Breast epithelium (tissue), 4 donors: ENCODE measurements around the gene ANKMY1. TPM values are rescaled to one million over a fixed set of nuclear protein-coding genes. Genes with fewer than 3 reads are reported as not detected.

Experiments
- DNase-seq, 2 donors: peaks; one replicate each; pipeline ENCODE4 v3.0.0-alpha.2; 2019; ENCODE audit warnings: low spot score in 2 of 2
- H3K27ac ChIP-seq, 2 donors: fragments of 200-600 bp; sonication (generic) in 1 of 2; one replicate each; pipeline ENCODE4 v1.5.1; 2016 to 2019; ENCODE audit warnings: mild to moderate bottlenecking in 1 of 2
- H3K27me3 ChIP-seq, 2 donors: fragments of 200-600 bp; sonication (generic) in 1 of 2; one replicate each; pipeline versions ENCODE4 v1.5.1 to v1.6.0; 2017 to 2019; ENCODE audit warnings: control low read depth in 1 of 2, mild to moderate bottlenecking in 1 of 2
- H3K36me3 ChIP-seq: fragments of 200-600 bp; one replicate; pipeline ENCODE4 v1.5.1; 2019
- H3K4me1 ChIP-seq, 2 donors: fragments of 200-600 bp; sonication (generic); one replicate each; pipeline ENCODE4 v1.5.1; 2016 to 2019; ENCODE audit warnings: control low read depth in 1 of 2
- H3K4me3 ChIP-seq, 3 donors: fragments of 200-600 bp; sonication (generic); 1 replicate in 2 of 3; 2 replicates in 1 of 3; pipeline ENCODE4 v1.5.1; 2016 to 2019; ENCODE audit warnings: mild to moderate bottlenecking in 3 of 3, moderate library complexity in 2 of 3
- H3K9me3 ChIP-seq, 2 donors: fragments of 200-600 bp; sonication (generic) in 1 of 2; one replicate each; pipeline ENCODE4 v1.5.1; 2016 to 2019; ENCODE audit warnings: control low read depth in 1 of 2
- POLR2A ChIP-seq: fragments of 450-650 bp; IDR thresholded peaks from one replicate; pipeline ENCODE4 v1.6.1; 2016; ENCODE audit warnings: antibody characterized with exemption, mild to moderate bottlenecking, moderate library complexity
- POLR2AphosphoS5 ChIP-seq, 3 donors: sonication (generic); formaldehyde crosslinking; IDR thresholded peaks; one replicate each; pipeline ENCODE4 v1.6.1; 2017; ENCODE audit warnings: antibody characterized with exemption in 3 of 3
- intact Hi-C: fragments of 100-400 bp; cut with DNase I; formaldehyde crosslinking; loops from one replicate; pipeline ENCODE4 v1.15.1; 2023; ENCODE audit warnings: low total_unique reads
- total RNA-seq, 3 donors: library from RNA; depleted of rRNA; stranded (reverse); fragments of >200 nt; gene quantifications; one replicate each; pipeline ENCODE4 v1.1.0, GENCODE V29; 2016
- TF ChIP-seq, protein P1 (sequence below), 3 donors: fragments of 450-650 bp; IDR thresholded peaks; one replicate each; pipeline ENCODE4 v1.5.1; 2016 to 2017; ENCODE audit warnings: antibody characterized with exemption in 3 of 3, mild to moderate bottlenecking in 3 of 3, moderate library complexity in 3 of 3

The ANKMY1 gene
- total RNA-seq, 3 donors from 2014 or later = 13.0 to 32.8 (median 19.0) TPM

- Histone ChIP-seq H3K4me1 (peaks cover 14 to 31% of the 10 kb centered on the region in 2 donors), H3K27me3 (no peaks in the 10 kb centered on the region), H3K36me3 (no peaks in the 10 kb centered on the region), H3K9me3 (no peaks in the 10 kb centered on the region), H3K4me3 (peak within 1 kb of the TSS; percentile 69 to 83 (median 71)), H3K27ac (peak within 1 kb of the TSS; percentile 93 to 100)
- peak; percentile 25 to 50 for DNase-seq
- no peak for TF ChIP-seq POLR2A
- TF ChIP-seq, protein P1, sequence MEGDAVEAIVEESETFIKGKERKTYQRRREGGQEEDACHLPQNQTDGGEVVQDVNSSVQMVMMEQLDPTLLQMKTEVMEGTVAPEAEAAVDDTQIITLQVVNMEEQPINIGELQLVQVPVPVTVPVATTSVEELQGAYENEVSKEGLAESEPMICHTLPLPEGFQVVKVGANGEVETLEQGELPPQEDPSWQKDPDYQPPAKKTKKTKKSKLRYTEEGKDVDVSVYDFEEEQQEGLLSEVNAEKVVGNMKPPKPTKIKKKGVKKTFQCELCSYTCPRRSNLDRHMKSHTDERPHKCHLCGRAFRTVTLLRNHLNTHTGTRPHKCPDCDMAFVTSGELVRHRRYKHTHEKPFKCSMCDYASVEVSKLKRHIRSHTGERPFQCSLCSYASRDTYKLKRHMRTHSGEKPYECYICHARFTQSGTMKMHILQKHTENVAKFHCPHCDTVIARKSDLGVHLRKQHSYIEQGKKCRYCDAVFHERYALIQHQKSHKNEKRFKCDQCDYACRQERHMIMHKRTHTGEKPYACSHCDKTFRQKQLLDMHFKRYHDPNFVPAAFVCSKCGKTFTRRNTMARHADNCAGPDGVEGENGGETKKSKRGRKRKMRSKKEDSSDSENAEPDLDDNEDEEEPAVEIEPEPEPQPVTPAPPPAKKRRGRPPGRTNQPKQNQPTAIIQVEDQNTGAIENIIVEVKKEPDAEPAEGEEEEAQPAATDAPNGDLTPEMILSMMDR (IDR thresholded peaks at IDR 0.05) = peak in 1 of 3 donors; percentile 11
- TF ChIP-seq POLR2AphosphoS5 (IDR thresholded peaks at IDR 0.05) = peak in 1 of 3 donors; percentile 18
- intact Hi-C loops = loop anchor here (1.0 kb wide), 1 partner anchor 16 kb away; no protein-coding TSS in a partner anchor
Measured at GRCh38 chr2:240567872-240568677, 10.3 kb upstream of the ANKMY1 start, which contains the start of gene RNPEPL1. TSS of gene RNPEPL1 (plus strand) at chr2:240568484. CDS start at chr2:240568587, 103 bp downstream.

DNA sequence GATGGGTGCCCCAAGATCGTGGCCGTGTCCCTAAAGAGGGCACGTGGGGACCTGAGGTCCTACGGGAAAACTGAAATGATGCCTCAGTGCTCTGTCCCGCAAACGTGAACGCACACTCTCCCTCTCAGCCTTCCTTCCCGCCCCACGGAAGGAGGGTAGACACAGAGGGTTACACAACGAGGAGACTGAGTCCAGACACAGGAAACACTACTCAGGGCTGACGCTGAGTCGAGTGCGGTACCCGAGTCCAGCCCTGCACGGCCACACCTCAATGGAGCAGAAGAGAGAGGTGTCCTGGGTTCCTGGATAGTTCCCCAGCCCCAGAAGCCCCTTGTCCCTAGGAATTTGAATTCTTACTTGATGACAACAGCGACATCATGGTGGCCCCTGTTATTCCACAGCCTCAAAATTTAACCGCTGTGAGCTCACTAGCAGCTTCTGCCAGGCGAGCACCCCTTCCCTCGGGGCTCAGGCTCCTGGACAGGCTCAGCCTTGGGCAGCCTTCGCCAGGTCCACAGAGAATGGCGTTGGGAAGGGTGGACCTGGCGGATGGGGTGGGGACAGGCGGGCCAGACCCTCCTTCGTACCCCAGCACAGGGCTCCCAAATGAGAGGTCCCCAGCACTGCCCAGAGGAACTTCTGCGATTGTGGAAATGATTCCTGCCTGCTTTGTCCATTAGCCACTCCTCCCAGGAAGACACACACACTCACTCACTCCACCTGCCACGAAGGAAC, 9.5 kb upstream of the ANKMY1 start:
- Histone ChIP-seq H3K4me1 (peaks cover 14 to 31% of the 10 kb centered on the region in 2 donors), H3K4me3 (peak overlapping the region; percentile 69 to 83 (median 71)), H3K36me3 (no peaks in the 10 kb centered on the region), H3K27ac (peak overlapping the region; percentile 93 to 100), H3K27me3 (no peaks in the 10 kb centered on the region), H3K9me3 (no peaks in the 10 kb centered on the region)
- intact Hi-C loops = loop anchor here (1.0 kb wide), 1 partner anchor 17 kb away; no protein-coding TSS in a partner anchor
- DNase-seq = peak; percentile 18 to 49
- TF ChIP-seq, protein P1 (IDR thresholded peaks at IDR 0.05) = no peak
- TF ChIP-seq POLR2A (no peak), POLR2AphosphoS5 (IDR thresholded peaks at IDR 0.05) (no peak)

GRCh38 chr2:240566203-240567136, 8.7 kb upstream of the ANKMY1 start:
- Histone ChIP-seq H3K4me1 (peaks cover 14 to 31% of the 10 kb centered on the region in 2 donors), H3K36me3 (no peaks in the 10 kb centered on the region), H3K4me3 (peak overlapping the region; percentile 69 to 83 (median 71)), H3K27ac (peak overlapping the region; percentile 93 to 100), H3K9me3 (no peaks in the 10 kb centered on the region), H3K27me3 (no peaks in the 10 kb centered on the region)
- TF ChIP-seq POLR2AphosphoS5 (IDR thresholded peaks at IDR 0.05) (no peak), POLR2A (no peak)
- TF ChIP-seq, protein P1 (IDR thresholded peaks at IDR 0.05) = peak; percentile 28 to 75 (median 65)
- intact Hi-C loops = loop anchor here (1.0 kb wide), 1 partner anchor 18 kb away; no protein-coding TSS in a partner anchor
- DNase-seq = peak; percentile 90 to 91

DNA sequence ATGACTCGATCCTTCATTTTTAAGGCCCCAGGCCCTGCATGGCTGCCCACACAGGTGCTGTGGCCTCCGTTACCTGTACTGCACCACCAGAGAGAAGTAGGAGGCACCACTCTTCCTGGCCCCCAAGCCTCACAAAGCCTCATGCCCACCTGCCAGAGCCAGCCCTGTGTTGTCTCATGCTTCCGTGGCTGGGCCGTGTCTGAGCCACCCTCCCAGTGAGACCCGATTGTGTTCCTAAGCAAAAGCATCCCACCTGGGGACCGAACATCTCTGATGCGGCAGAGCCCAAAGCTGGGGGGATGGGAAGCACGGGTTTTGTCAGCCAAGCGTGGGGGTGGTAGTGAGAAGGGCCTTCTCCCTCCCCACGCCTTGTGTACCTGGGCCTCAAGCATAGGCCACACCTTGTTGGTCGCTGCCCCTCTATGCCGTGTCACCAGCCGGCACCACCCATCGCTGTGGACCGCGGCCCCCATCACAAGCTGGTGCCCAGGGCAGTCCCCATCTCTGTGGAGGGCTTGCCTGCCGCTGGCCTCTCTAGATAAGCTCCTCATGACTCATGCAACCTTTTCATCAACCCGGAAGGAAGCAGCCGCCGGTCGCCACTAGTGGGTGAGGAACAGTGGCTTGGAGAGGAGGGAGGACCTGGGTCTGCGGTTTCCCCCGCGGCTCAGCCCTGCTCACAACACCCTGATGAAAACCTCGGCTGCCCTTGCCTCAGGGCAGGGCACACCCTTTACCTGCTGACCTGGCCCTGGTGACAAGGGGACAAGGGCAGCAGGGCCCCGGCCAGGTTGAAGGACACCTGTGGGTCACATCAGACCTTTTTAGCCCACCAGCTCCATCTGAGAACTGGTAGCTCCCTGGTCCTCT, 7.8 kb upstream of the ANKMY1 start:
- Histone ChIP-seq H3K36me3 (no peaks in the 10 kb centered on the region), H3K27ac (peak overlapping the region; percentile 93 to 100), H3K27me3 (no peaks in the 10 kb centered on the region), H3K4me1 (peaks cover 14 to 31% of the 10 kb centered on the region in 2 donors), H3K4me3 (peak overlapping the region; percentile 69 to 83 (median 71)), H3K9me3 (no peaks in the 10 kb centered on the region)
- intact Hi-C loops = no loop called here
- DNase-seq = peak; percentile 80 to 86
- TF ChIP-seq POLR2AphosphoS5 (IDR thresholded peaks at IDR 0.05) = peak in 2 of 3 donors; percentile 32 to 64
- TF ChIP-seq, protein P1 (IDR thresholded peaks at IDR 0.05) = no peak
